Measurements from ENCODE around the gene CD53.

Gene CD53

GRCh38 chr1:110877364-110877763 is 4.4 kb downstream of the CD53 start:
- no peak for DNase-seq

DNA sequence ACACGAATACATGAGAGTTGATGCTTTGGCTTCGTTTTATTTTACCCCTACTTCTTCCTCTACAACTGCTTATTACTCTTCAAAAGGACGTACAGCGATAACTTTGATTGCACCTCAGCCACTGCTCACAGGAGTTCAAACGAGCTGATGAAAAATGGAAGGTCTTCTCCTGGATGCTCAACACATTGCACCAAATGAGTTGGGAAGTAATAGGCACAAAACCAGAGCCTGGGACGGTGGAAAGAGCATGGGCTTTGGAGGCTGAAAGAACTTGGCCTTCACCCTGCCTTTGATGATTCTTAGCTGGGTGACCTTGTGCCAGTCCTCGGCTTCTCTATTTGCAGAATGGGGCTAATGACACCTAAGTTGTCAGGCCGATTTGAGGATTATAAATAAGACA is 4.8 kb downstream of the CD53 start:
- no peak for DNase-seq

DNA sequence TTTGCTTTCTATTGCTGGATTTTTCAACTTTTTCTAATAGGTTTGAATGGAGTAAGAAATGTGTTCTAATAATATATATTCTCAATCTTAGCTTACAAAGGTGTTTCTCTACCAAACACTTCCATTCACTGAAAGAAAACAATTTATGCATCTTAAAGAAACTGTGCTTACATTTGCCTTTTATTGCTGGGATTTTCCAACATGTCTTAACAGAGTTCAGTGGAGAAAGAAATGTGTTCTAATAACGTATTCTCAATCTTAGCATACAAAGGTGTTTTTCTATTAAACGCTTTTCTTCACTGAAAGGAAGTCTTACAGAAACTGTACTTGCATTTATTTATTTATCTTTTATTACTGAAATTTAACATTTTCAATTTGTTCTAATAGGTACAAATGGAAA is 5.6 kb downstream of the CD53 start:
- no peak for DNase-seq

GRCh38 chr1:110878993-110879392 is 6.0 kb downstream of the CD53 start:
- no peak for DNase-seq

- no peak for DNase-seq
These were observed 7.0 kb downstream of the CD53 start for GRCh38 chr1:110879758-110880606.

GRCh38 chr1:110880708-110881374 is 7.9 kb downstream of the CD53 start:
- no peak for DNase-seq

DNA sequence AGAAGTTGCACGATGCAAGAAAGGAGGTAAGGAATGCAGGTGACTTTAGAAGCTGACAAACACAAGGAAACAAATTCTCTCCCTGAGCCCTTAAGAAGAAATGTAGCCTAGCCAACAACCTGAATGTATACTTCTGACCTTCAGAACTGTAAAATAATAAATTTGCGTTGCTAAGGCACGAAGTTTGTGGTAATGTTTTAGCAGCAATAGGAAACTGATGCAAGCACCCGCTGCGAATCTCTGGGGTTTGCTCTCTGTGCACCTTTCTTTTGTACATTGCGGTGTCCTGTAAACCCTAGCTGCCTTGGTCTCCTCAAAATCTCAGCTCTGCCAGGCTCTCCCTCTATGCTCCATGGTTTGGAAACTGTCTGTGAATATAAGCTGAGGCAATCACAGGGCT is 15.1 kb downstream of the CD53 start:
- DNase-seq = no peak

DNA sequence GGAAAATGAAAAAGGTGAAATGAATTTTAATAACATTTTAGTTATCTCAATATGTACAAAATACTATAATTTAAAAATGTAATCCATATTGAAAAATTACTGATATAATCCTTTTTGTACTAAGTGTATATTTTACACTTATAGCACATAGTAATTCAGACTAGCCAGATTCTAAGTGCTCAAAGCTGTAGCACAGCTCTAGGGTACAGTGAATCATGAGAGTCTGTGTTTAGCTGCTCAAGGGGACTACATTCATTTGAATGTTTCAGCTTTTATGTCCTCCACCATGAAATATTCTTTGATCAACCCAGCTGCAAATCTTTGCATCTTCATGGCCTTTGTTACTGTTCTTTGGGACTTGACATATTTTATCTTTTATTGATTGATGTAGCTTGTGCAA is 15.7 kb downstream of the CD53 start:
- no peak for DNase-seq

GRCh38 chr1:110890474-110891196 is 17.7 kb downstream of the CD53 start:
- no peak for DNase-seq

DNA sequence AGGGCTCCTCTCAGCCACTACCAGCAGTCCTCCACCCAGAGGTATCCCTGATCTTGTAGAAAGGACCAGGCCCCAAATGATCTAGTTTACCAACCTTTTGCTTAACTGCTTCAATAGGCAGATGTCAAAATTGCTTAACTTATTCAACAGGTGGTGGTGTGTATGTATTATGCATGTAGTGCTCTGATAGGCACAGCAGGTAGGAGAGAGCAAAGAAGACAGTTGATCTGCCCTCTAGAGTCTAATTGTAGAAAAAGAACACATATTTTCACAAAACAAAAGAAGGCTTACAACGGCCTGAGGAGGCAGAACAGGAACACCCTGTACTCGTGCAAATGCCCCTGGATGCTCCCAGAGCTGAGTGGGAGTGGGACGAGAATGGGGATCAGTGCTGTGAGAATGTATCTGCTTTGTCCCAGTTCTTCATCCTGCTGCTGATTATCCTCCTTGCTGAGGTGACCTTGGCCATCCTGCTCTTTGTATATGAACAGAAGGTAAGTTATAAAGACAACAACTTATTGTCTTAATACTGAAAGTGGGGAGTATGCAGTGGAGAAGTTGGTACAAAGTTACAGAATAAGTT is 21.1 kb downstream of the CD53 start:
- no peak for DNase-seq

- DNase-seq = no peak
These were observed 23.1 kb downstream of the CD53 start for GRCh38 chr1:110896090-110896489.

GRCh38 chr1:110897681-110898080 is 24.7 kb downstream of the CD53 start:
- DNase-seq = no peak

DNA sequence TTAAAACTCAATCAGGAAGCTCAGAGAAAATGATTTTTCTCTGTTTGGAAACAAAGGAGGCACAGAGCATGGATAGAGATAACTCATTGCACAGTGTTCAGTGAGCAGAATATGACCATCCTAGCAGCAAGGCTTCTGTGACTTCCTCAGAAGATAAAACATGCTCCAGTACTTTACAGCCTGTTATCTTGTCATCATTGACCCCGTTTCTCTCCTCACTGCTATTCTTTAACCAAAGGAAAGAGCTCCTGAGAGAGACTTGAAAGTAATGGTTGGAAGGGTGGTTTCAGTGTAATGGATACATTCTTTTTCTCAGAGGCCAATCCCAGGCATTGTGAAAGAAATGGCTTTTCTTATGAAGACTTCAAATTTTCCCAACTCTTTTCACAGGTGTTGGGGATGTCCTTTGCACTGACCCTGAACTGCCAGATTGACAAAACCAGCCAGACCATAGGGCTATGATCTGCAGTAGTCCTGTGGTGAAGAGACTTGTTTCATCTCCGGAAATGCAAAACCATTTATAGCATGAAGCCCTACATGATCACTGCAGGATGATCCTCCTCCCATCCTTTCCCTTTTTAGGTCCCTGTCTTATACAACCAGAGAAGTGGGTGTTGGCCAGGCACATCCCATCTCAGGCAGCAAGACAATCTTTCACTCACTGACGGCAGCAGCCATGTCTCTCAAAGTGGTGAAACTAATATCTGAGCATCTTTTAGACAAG is 25.9 kb downstream of the CD53 start:
- DNase-seq = no peak

GRCh38 chr1:110899458-110899843 is 26.5 kb downstream of the CD53 start:
- no peak for DNase-seq

DNA sequence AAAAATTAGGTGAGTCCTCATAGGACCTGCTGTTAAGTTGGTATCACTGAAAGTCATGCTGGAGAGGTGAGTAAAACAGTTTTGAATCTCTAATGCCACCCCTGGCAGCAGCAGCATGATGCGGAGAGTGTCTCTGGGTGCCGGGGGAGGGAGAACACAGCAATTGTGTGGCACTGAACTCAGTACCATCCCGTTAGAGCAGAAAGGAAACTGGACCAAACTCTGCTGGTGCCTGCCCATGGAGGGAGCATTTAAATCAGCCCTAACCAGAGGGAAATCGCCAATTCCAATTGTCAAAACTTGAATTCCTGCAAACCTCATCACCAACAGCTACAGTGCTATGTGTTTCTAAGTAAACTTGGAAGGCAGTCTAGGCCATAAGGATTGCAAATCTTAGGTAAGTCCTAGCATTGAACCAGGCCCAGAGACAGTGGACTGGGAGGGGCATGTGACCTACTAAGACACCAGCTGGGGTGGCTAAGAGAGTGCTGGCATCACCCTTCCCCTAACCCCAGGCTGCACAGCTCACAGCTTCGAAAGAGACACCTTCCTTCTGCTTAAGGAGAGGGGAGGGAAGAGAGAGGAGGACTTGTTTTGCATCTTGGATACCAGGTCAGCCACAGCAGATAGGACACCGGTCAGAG is 30.0 kb downstream of the CD53 start:
- DNase-seq = no peak

- no peak for DNase-seq
These were observed 31.0 kb downstream of the CD53 start for GRCh38 chr1:110903853-110904500.

DNA sequence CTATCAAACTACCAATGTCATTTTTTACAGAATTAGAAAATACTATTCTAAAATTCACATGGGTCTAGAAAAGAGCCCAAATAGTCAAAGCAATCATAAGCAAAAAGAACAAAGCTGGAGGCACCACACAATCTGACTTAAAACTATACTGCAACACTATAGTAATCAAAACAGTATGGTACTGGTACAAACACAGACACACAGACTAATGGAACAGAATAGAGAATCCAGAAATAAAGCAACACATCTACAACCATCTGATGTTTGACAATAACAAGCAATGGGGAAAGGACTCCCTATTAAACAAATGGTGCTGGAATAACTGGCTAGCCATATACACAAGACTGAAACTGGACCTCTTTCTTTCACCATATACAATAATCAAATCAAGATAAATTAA is 39.8 kb downstream of the CD53 start:
- no peak for DNase-seq

GRCh38 chr1:110914676-110915075 is 41.7 kb downstream of the CD53 start:
- no peak for DNase-seq

- no peak for DNase-seq
These were observed 42.9 kb downstream of the CD53 start for GRCh38 chr1:110915804-110916203.

DNA sequence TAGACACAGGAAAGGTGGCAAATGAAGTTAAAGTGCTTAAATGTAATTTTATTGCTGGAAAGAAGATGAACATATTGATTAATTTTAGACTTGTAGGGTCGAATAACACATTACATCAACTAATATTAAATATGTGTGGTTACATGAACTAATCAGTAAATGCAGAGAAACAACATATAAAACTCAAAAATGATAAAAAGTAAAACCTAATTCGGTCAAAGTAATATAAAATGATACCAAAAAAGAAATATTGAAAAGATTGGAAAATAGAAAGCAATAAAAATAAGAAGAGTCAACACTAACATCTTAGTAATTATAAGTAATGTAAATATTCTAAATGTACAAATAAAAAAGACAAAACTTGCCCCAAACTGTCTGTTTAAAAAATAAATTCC is 43.3 kb downstream of the CD53 start:
- DNase-seq = no peak

GRCh38 chr1:110916669-110917306 is 43.8 kb downstream of the CD53 start:
- no peak for DNase-seq

Data from NCI-H187 (cell line).